DND-41 (cell line): ENCODE results near the gene SRP68.

ENCODE experiments used
- ATAC-seq: fragments of 200-7000 bp; cut with Tn5 transposase; 3 replicates; pipeline ENCODE4 v1.9.1; 2021; ENCODE audit warnings: low read depth; ENCODE audit not compliant: insufficient read depth
- DNase-seq: peaks from one replicate; pipeline ENCODE4 v3.0.0-alpha.2; 2020
- H2AFZ ChIP-seq: 2 replicates; pipeline ENCODE4 v1.6.0; 2012; ENCODE audit warnings: low read depth, low read length
- H3K27ac ChIP-seq: 2 replicates; pipeline ENCODE4 v1.5.1; 2012; ENCODE audit warnings: low read length, inconsistent platforms
- H3K27me3 ChIP-seq: fragments of 200-600 bp; sonication (generic); 2 replicates; pipeline ENCODE4 v1.6.0; 2012; ENCODE audit warnings: low read length, mild to moderate bottlenecking, inconsistent platforms; ENCODE audit not compliant: insufficient read depth, poor library complexity
- H3K36me3 ChIP-seq: 2 replicates; pipeline ENCODE4 v1.5.1; 2012; ENCODE audit warnings: low read length, inconsistent platforms; ENCODE audit not compliant: insufficient read depth
- H3K4me1 ChIP-seq: 2 replicates; pipeline ENCODE4 v1.5.1; 2012; ENCODE audit warnings: mild to moderate bottlenecking, low read length; ENCODE audit not compliant: insufficient read depth
- H3K4me2 ChIP-seq: 2 replicates; pipeline ENCODE4 v1.6.0; 2012; ENCODE audit warnings: mild to moderate bottlenecking, moderate library complexity, low read length, inconsistent platforms; ENCODE audit not compliant: insufficient read depth
- H3K4me3 ChIP-seq, 2 experiments: fragments of 200-600 bp in 1 of 2; shearing (Covaris generic) in 1 of 2; 2 replicates each; pipeline ENCODE4 v1.5.1; 2012 to 2016; ENCODE audit warnings: inconsistent platforms in 2 of 2, low read length in 2 of 2, mild to moderate bottlenecking in 2 of 2, low read depth in 1 of 2, moderate library complexity in 1 of 2
- H3K79me2 ChIP-seq: 2 replicates; pipeline ENCODE4 v1.6.0; 2012; ENCODE audit warnings: low read length, inconsistent platforms; ENCODE audit not compliant: insufficient read depth
- H3K9ac ChIP-seq: 2 replicates; pipeline ENCODE4 v1.6.0; 2012; ENCODE audit warnings: low read depth, mild to moderate bottlenecking, inconsistent platforms, low read length, moderate library complexity
- H3K9me3 ChIP-seq: 2 replicates; pipeline ENCODE4 v1.5.1; 2012; ENCODE audit warnings: low read length, moderate library complexity, mild to moderate bottlenecking, inconsistent platforms; ENCODE audit not compliant: insufficient read depth, severe bottlenecking
- H4K20me1 ChIP-seq: 2 replicates; pipeline ENCODE4 v1.6.0; 2012; ENCODE audit warnings: low read length; ENCODE audit not compliant: insufficient read depth
- EZH2 ChIP-seq: IDR thresholded peaks from 3 replicates; pipeline ENCODE4 v1.6.1; 2012; ENCODE audit warnings: borderline replicate concordance, low read depth, mild to moderate bottlenecking, moderate library complexity, low read length, inconsistent platforms; ENCODE audit not compliant: severe bottlenecking
- TF ChIP-seq, protein P1 (sequence below): IDR thresholded peaks from 2 replicates; pipeline ENCODE4 v1.5.1; 2012; ENCODE audit warnings: borderline replicate concordance, low read length, moderate library complexity, mild to moderate bottlenecking; ENCODE audit not compliant: poor library complexity, severe bottlenecking; ENCODE audit errors: extremely low read depth

Gene SRP68

GRCh38 chr17:76036497-76037261 is 35.6 kb downstream of the SRP68 start:
- H3K9ac ChIP-seq = no peak overlapping the region
- H3K4me2 ChIP-seq = no peak overlapping the region
- H3K27ac ChIP-seq = no peak overlapping the region; the same call in 1 of the 2 replicates
- DNase-seq = no peak
- H3K27me3 ChIP-seq = no peaks in the 10 kb centered on the region
- TF ChIP-seq EZH2 = no peak
- TF ChIP-seq, protein P1, sequence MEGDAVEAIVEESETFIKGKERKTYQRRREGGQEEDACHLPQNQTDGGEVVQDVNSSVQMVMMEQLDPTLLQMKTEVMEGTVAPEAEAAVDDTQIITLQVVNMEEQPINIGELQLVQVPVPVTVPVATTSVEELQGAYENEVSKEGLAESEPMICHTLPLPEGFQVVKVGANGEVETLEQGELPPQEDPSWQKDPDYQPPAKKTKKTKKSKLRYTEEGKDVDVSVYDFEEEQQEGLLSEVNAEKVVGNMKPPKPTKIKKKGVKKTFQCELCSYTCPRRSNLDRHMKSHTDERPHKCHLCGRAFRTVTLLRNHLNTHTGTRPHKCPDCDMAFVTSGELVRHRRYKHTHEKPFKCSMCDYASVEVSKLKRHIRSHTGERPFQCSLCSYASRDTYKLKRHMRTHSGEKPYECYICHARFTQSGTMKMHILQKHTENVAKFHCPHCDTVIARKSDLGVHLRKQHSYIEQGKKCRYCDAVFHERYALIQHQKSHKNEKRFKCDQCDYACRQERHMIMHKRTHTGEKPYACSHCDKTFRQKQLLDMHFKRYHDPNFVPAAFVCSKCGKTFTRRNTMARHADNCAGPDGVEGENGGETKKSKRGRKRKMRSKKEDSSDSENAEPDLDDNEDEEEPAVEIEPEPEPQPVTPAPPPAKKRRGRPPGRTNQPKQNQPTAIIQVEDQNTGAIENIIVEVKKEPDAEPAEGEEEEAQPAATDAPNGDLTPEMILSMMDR = no peak
- no peaks in the 10 kb centered on the region for H3K79me2 ChIP-seq
- H4K20me1 ChIP-seq = no peaks in the 10 kb centered on the region
- peaks cover 4% of the 10 kb centered on the region; the same call in 1 of the 2 replicates for H3K4me1 ChIP-seq
- peaks cover 38% of the 10 kb centered on the region for H3K36me3 ChIP-seq
- no peaks in the 10 kb centered on the region for H3K9me3 ChIP-seq
- ATAC-seq = no peak
- no peak overlapping the region for H2AFZ ChIP-seq
- no peak overlapping the region for H3K4me3 ChIP-seq

- no peaks in the 10 kb centered on the region for H3K27me3 ChIP-seq
- H3K27ac ChIP-seq = peak overlapping the region; percentile 37; the same call in 1 of the 2 replicates
- no peak for DNase-seq
- H2AFZ ChIP-seq = no peak overlapping the region
- H3K4me2 ChIP-seq = no peak overlapping the region
- peaks cover 18% of the 10 kb centered on the region for H3K36me3 ChIP-seq
- ATAC-seq = no peak
- H3K79me2 ChIP-seq = no peaks in the 10 kb centered on the region
- no peaks in the 10 kb centered on the region for H3K9me3 ChIP-seq
- H3K4me3 ChIP-seq = no peak overlapping the region
- TF ChIP-seq EZH2 = no peak
- TF ChIP-seq, protein P1 = no peak
- no peak overlapping the region for H3K9ac ChIP-seq
- H4K20me1 ChIP-seq = no peaks in the 10 kb centered on the region
- H3K4me1 ChIP-seq = peaks cover 14% of the 10 kb centered on the region
Measured at GRCh38 chr17:76034428-76035350, 37.6 kb downstream of the SRP68 start.

DNA sequence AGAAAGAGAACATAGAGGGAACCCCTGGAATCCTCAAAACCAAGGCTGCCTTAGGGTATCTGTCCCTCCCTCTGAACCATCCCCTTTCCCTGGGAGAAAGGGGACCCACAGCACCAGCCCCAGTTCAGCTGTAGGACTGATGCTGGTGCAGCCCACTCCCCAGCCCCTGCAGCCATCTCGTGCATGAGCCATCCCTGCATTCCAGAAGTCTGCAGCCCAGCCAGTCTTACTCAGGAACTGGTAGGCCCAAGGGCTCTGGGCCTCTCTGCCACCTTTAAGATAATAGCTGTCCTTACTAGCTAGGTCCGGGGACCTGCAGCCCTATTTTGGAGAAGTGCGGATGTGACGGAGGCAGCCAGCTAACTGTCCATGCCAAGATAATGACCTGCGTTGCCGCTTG is 39.2 kb downstream of the SRP68 start:
- Histone ChIP-seq H3K4me2 (no peak overlapping the region), H3K9ac (no peak overlapping the region), H3K27ac (no peak overlapping the region), H3K4me1 (peaks cover 27% of the 10 kb centered on the region), H3K27me3 (no peaks in the 10 kb centered on the region), H3K9me3 (no peaks in the 10 kb centered on the region), H3K4me3 (no peak overlapping the region), H3K79me2 (no peaks in the 10 kb centered on the region), H2AFZ (no peak overlapping the region), H3K36me3 (peaks cover 2% of the 10 kb centered on the region; the same call in 1 of the 2 replicates), H4K20me1 (no peaks in the 10 kb centered on the region)
- no peak for DNase-seq
- TF ChIP-seq, protein P1 = no peak
- no peak for TF ChIP-seq EZH2
- no peak for ATAC-seq
